Prostate gland (tissue), 2 donors: ENCODE results near the gene NGLY1.

Experiments
- CTCF ChIP-seq, 4 experiments: fragments of 200-600 bp in 2 of 4; fragments of 450-650 bp in 2 of 4; sonication (generic) in 2 of 4; IDR thresholded peaks; 1 replicate in 3 of 4; 2 replicates in 1 of 4; pipeline ENCODE4 v1.5.1; 2016 to 2019; ENCODE audit warnings: antibody characterized with exemption in 4 of 4, mild to moderate bottlenecking in 2 of 4, moderate library complexity in 2 of 4
- POLR2A ChIP-seq: fragments of 450-650 bp; IDR thresholded peaks from one replicate; pipeline ENCODE4 v1.6.1; 2016; ENCODE audit warnings: antibody characterized with exemption, mild to moderate bottlenecking
- POLR2AphosphoS5 ChIP-seq: sonication (generic); formaldehyde crosslinking; IDR thresholded peaks from one replicate; pipeline ENCODE4 v1.6.1; 2017; ENCODE audit warnings: antibody characterized with exemption

DNA sequence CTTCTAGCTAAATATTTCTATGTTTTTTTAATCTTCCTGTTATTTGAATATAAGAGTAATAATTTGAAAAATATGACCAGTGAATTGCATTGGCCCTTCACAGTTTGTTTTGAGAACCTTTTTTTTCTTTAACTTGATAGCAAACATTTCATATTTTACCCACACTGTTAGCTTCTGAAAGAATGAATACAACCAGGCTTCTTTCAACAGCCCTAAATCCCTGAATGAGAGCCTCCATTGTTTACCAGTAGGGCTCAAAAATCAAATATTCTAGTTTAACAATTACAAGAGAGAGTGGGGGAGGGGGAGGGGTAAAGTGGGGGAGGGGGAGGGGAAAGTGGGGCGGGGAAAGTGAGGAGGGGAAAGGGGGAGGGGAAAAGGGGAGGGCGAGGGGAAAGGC lies 104.1 kb downstream of the NGLY1 start:
- TF ChIP-seq CTCF (IDR thresholded peaks at IDR 0.05) (no peak), POLR2A (no peak), POLR2AphosphoS5 (no peak)
